B cell (primary cell): ENCODE results near the gene NKX1-1. TPM values are rescaled to one million over a fixed set of nuclear protein-coding genes. Genes with fewer than 3 reads are reported as not detected.

Source experiments
- ATAC-seq: fragments of 200-7000 bp; cut with Tn5 transposase; one replicate; pipeline ENCODE4 v1.10.0; 2021; ENCODE audit warnings: low read depth, mild to moderate bottlenecking, moderate number of reproducible peaks, moderate library complexity
- CTCF ChIA-PET: fragments of 350-600 bp; sonication (Branson Sonifier 250); formaldehyde crosslinking; loops from one replicate; lab custom pipeline; 2021; ENCODE audit warnings: antibody characterized with exemption, inconsistent platforms; lab: Charles Lee
- POLR2A ChIA-PET: fragments of 350-600 bp; sonication (Branson Sonifier 250); formaldehyde crosslinking; loops from one replicate; lab custom pipeline; 2021; ENCODE audit warnings: antibody characterized with exemption; lab: Charles Lee
- DNase-seq: peaks from one replicate; pipeline ENCODE4 v3.0.0; 2013
- H2AFZ ChIP-seq: 2 replicates; pipeline ENCODE4 v1.6.1; 2012; ENCODE audit warnings: mild to moderate bottlenecking, low read depth, low read length; ENCODE audit not compliant: insufficient read depth, poor library complexity, severe bottlenecking
- H3K27ac ChIP-seq, 2 donors: 1 replicate in 1 of 2; 2 replicates in 1 of 2; pipeline ENCODE4 v1.5.1; 2012 to 2013; ENCODE audit warnings: low read length in 2 of 2, mild to moderate bottlenecking in 2 of 2, moderate library complexity in 1 of 2
- H3K27me3 ChIP-seq, 4 experiments: fragments of 200-600 bp in 1 of 4; sonication (generic) in 1 of 4; replicated peaks in 1 of 4; 1 replicate in 2 of 4; 2 replicates in 2 of 4; pipeline versions ENCODE4 v1.6.1 to v1.7.0; 2013 to 2016; ENCODE audit warnings: low read length in 3 of 4, mild to moderate bottlenecking in 2 of 4, mixed read lengths in 1 of 4, moderate library complexity in 1 of 4; ENCODE audit not compliant: insufficient read depth in 4 of 4, control insufficient read depth in 3 of 4; ENCODE audit errors: control extremely low read depth in 1 of 4
- H3K36me3 ChIP-seq, 2 experiments: replicated peaks in 1 of 2; 1 replicate in 1 of 2; 2 replicates in 1 of 2; pipeline versions ENCODE4 v1.6.1 to v1.7.1; 2013; ENCODE audit warnings: low read length in 1 of 2; ENCODE audit not compliant: insufficient read depth in 2 of 2, control insufficient read depth in 1 of 2; ENCODE audit errors: control extremely low read depth in 1 of 2, extremely low read depth in 1 of 2
- H3K4me1 ChIP-seq, 2 donors: fragments of 200-600 bp in 1 of 2; sonication (generic) in 1 of 2; 1 replicate in 1 of 2; 2 replicates in 1 of 2; pipeline versions ENCODE4 v1.5.1 to v1.6.1; 2013 to 2017; ENCODE audit warnings: low read length in 2 of 2; ENCODE audit not compliant: control insufficient read depth in 2 of 2, insufficient read depth in 2 of 2
- H3K4me2 ChIP-seq: replicated peaks from 2 replicates; pipeline ENCODE3; 2012; ENCODE audit warnings: mild to moderate bottlenecking, low read depth, low read length; ENCODE audit not compliant: poor library complexity, severe bottlenecking
- H3K4me3 ChIP-seq, 5 experiments: fragments of 200-600 bp in 1 of 5; sonication (generic) in 1 of 5; 1 replicate in 3 of 5; 2 replicates in 2 of 5; pipeline versions ENCODE4 v1.5.1 to v1.7.0; 2011 to 2016; ENCODE audit warnings: low read length in 4 of 5, mild to moderate bottlenecking in 4 of 5, low read depth in 2 of 5, control low read depth in 1 of 5, moderate library complexity in 1 of 5; ENCODE audit not compliant: insufficient read depth in 1 of 5; ENCODE audit errors: control extremely low read depth in 1 of 5, extremely low read depth in 1 of 5
- H3K79me2 ChIP-seq: fragments of 200-600 bp; sonication (generic); one replicate; pipeline ENCODE4 v1.6.0; 2016; ENCODE audit warnings: low read length; ENCODE audit not compliant: control insufficient read depth, insufficient read depth
- H3K9ac ChIP-seq: fragments of 200-600 bp; sonication (generic); 2 replicates; pipeline ENCODE4 v1.6.1; 2017; ENCODE audit warnings: mild to moderate bottlenecking, low read length, moderate library complexity
- H3K9me3 ChIP-seq, 3 donors: one replicate each; pipeline versions ENCODE4 v1.6.1 to v1.7.1; 2013; ENCODE audit warnings: low read length in 2 of 3; ENCODE audit not compliant: control insufficient read depth in 2 of 3, insufficient read depth in 1 of 3; ENCODE audit errors: control extremely low read depth in 1 of 3
- H4K20me1 ChIP-seq: 2 replicates; pipeline ENCODE4 v1.6.0; 2012; ENCODE audit warnings: mild to moderate bottlenecking, low read length; ENCODE audit not compliant: insufficient read depth, control insufficient read depth, poor library complexity, severe bottlenecking
- H3K27ac Mint-ChIP-seq: one replicate; pipeline ENCODE4 v1.8.0; 2021; ENCODE audit warnings: mixed read lengths
- H3K27me3 Mint-ChIP-seq: one replicate; pipeline ENCODE4 v1.8.0; 2021; ENCODE audit warnings: mixed read lengths
- H3K4me1 Mint-ChIP-seq: one replicate; pipeline ENCODE4 v1.8.0; 2021; ENCODE audit warnings: mixed read lengths
- H3K4me3 Mint-ChIP-seq: one replicate; pipeline ENCODE4 v1.8.0; 2021; ENCODE audit warnings: mixed read lengths
- H3K9me3 Mint-ChIP-seq: one replicate; pipeline ENCODE4 v1.8.0; 2022; ENCODE audit warnings: mixed read lengths; ENCODE audit not compliant: insufficient read depth
- EZH2 ChIP-seq: IDR thresholded peaks from 2 replicates; pipeline ENCODE4 v1.6.1; 2012; ENCODE audit warnings: borderline replicate concordance, low read depth, mild to moderate bottlenecking, moderate library complexity, low read length; ENCODE audit not compliant: insufficient read depth, poor library complexity, severe bottlenecking
- WGBS: methylation state at CpG from one replicate; pipeline ENCODE4 v1.1.5; 2013; ENCODE audit warnings: missing lambda C conversion rate; ENCODE audit not compliant: insufficient coverage; 5-methylcytosine and 5-hydroxymethylcytosine counted together
- intact Hi-C: fragments of 100-400 bp; cut with micrococcal nuclease; formaldehyde crosslinking; loops from one replicate; pipeline ENCODE4 v1.10.0; 2022
- polyA plus RNA-seq: library from polyadenylated mRNA; depleted of rRNA; stranded (reverse); fragments of >200 nt; gene quantifications from 2 replicates; pipeline ENCODE4 v1.2.3, GENCODE V29; 2012
- total RNA-seq, 2 donors: library from RNA; stranded (reverse); fragments of 120-200 nt in 1 of 2; gene quantifications; 1 replicate in 1 of 2; 2 replicates in 1 of 2; pipeline versions ENCODE4 v1.2.3 to v1.2.4, GENCODE V29; 2013 to 2022
- TF ChIP-seq, protein P1 (sequence below): fragments of 200-600 bp; IDR thresholded peaks from one replicate; pipeline ENCODE4 v1.8.0; 2022; ENCODE audit warnings: antibody characterized with exemption, mild to moderate bottlenecking

The NKX1-1 gene
- total and polyA plus RNA-seq, 2 donors (not counting 1 experiment from before 2014, with no cell fraction given): not detected

DNA sequence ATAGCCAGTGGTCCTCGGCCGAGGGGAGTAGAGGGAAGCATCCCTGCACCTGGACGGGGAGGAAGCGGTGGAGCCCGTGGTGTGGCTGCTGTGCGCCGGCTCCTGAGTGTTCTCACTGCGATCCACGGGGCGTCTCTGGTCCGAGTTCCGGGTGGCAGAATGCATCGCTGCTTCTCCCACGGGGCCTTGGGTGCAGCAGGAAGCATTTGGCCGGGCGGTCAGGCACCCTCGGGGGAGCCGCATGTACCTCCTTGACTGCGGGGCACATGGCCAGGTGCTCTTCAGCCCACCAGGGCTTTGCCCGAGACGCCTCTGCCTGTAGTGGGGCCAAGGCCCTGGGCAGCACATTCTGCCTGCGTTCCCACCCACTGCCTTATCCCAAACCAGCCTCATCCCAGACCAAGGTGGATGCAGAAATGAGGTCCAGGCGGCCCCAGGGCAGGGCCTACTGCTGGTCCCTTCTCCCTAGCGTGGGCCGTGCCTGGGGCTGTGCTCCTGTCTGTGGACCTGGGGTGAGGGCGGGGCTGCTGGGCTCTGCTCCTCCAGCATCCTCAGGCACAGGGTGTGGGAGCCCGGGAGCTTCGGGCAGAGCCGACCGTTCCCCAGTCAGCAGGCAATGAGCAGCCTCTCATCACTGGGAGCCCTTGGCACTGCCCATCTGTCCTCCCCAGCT, 27.5 kb downstream of the NKX1-1 start:
- Histone ChIP-seq H3K27ac (no peak overlapping the region), H3K4me1 (no peaks in the 10 kb centered on the region), H4K20me1 (no peaks in the 10 kb centered on the region), H3K27me3 (no peaks in the 10 kb centered on the region), H3K4me2 (no peak overlapping the region), H3K79me2 (no peaks in the 10 kb centered on the region), H3K9ac (no peak overlapping the region), H2AFZ (no peak overlapping the region), H3K9me3 (no peaks in the 10 kb centered on the region), H3K36me3 (peaks cover 0 to 3% of the 10 kb centered on the region in 2 experiments), H3K4me3 (no peak overlapping the region)
- no peak for TF ChIP-seq EZH2
- TF ChIP-seq, protein P1, sequence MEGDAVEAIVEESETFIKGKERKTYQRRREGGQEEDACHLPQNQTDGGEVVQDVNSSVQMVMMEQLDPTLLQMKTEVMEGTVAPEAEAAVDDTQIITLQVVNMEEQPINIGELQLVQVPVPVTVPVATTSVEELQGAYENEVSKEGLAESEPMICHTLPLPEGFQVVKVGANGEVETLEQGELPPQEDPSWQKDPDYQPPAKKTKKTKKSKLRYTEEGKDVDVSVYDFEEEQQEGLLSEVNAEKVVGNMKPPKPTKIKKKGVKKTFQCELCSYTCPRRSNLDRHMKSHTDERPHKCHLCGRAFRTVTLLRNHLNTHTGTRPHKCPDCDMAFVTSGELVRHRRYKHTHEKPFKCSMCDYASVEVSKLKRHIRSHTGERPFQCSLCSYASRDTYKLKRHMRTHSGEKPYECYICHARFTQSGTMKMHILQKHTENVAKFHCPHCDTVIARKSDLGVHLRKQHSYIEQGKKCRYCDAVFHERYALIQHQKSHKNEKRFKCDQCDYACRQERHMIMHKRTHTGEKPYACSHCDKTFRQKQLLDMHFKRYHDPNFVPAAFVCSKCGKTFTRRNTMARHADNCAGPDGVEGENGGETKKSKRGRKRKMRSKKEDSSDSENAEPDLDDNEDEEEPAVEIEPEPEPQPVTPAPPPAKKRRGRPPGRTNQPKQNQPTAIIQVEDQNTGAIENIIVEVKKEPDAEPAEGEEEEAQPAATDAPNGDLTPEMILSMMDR: no peak
- no peak for DNase-seq
- Mint-ChIP-seq H3K27me3 (no peaks in the 10 kb centered on the region), H3K9me3 (no peaks in the 10 kb centered on the region), H3K27ac (no peak overlapping the region), H3K4me1 (no peaks in the 10 kb centered on the region), H3K4me3 (no peak overlapping the region)
- intact Hi-C loops: no loop called here
- WGBS: 85% methylated on average over 30 of the region's 30 CpGs
- no peak for ATAC-seq
- CTCF ChIA-PET: no interaction called here
- POLR2A ChIA-PET: no interaction called here

DNA sequence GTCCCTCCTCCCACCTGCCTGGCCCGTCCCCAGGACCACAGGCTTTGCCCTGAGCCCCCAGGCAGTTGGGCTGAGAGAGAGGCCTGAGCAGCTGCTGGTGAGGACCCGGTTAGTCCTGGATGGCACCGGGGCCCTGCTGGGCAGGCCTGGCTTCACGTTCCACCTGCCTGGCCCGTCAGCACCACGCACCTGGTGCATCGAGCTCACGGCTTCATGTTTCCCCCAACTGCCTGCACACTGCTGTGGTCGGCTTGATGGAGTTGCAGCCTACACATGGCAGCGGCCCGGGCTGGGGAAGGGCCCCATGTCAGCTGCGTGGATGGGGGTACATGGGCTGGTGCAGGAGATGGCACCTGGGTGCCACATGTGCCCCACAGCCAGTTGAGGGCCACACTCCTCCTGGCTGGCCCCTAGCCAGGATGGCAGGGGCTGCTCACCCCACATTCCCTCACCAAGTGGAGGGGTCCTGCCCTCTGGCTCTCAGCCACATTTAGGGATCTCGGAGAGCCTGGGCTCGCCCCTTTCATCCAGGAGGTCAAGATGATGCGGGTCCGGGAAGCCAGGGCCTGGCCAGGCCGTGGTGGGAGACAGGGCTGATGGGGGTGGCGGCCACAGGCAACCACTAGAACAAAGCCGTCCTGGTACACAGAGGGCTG, 28.5 kb downstream of the NKX1-1 start:
- POLR2A ChIA-PET: no interaction called here

More for the DNA sequence above, 28.5 kb downstream of the NKX1-1 start:
- H3K9me3 ChIP-seq: peaks cover 0 to 1% (median 0%) of the 10 kb centered on the region in 3 donors
- Mint-ChIP-seq H3K4me1 (no peaks in the 10 kb centered on the region), H3K27me3 (no peaks in the 10 kb centered on the region), H3K4me3 (no peak overlapping the region), H3K9me3 (no peaks in the 10 kb centered on the region), H3K27ac (no peak overlapping the region)
- no peak overlapping the region for H3K4me3 ChIP-seq
- no peak overlapping the region for H2AFZ ChIP-seq
- CTCF ChIA-PET: no interaction called here
- no peaks in the 10 kb centered on the region for H4K20me1 ChIP-seq
- 95% methylated on average over 13 of the region's 19 CpGs for WGBS
- H3K79me2 ChIP-seq: no peaks in the 10 kb centered on the region
- DNase-seq (no peak), ATAC-seq (no peak)
- TF ChIP-seq, protein P1: no peak
- TF ChIP-seq EZH2: no peak
- peaks cover 0 to 10% of the 10 kb centered on the region in 2 experiments for H3K36me3 ChIP-seq
- no peak overlapping the region for H3K4me2 ChIP-seq
- no peaks in the 10 kb centered on the region for H3K27me3 ChIP-seq
- intact Hi-C loops: no loop called here
- H3K4me1 ChIP-seq: no peaks in the 10 kb centered on the region
- no peak overlapping the region for H3K27ac ChIP-seq
- no peak overlapping the region for H3K9ac ChIP-seq
